Measurements from ENCODE around the gene NTM. TPM values are rescaled to one million over a fixed set of nuclear protein-coding genes. Genes with fewer than 3 reads are reported as not detected.
"Not testable (repeated sequence)": the region's sequence is repeated elsewhere in the genome, so short reads cannot be mapped to it uniquely, and the experiment has no call there.

NTM gene
- total RNA-seq, 1 donor from 2014 or later, result 3.4 TPM

- DNase-seq (ENCODE audit: low spot score), result no peak
- intact Hi-C loops (cut with DNase I), result no loop called here
Observed at GRCh38 chr11:131412061-131412460, 41.6 kb downstream of the NTM start.

GRCh38 chr11:131413217-131413616 is 42.8 kb downstream of the NTM start:
- no peak for DNase-seq (ENCODE audit: low spot score)
- intact Hi-C loops (cut with DNase I), result no loop called here

- intact Hi-C loops (cut with DNase I), result no loop called here
- DNase-seq (ENCODE audit: low spot score), result no peak
Observed at GRCh38 chr11:131418189-131418588, 47.8 kb downstream of the NTM start.

- intact Hi-C loops (cut with DNase I), result no loop called here
- DNase-seq (ENCODE audit: low spot score), result no peak
Observed at GRCh38 chr11:131421066-131421855, 50.8 kb downstream of the NTM start.

- intact Hi-C loops (cut with DNase I), result no loop called here
- no peak for DNase-seq (ENCODE audit: low spot score)
Observed at GRCh38 chr11:131422029-131422428, 51.6 kb downstream of the NTM start.

- no peak for DNase-seq (ENCODE audit: low spot score)
- intact Hi-C loops (cut with DNase I), result no loop called here
Observed at GRCh38 chr11:131422496-131422895, 52.1 kb downstream of the NTM start.

- intact Hi-C loops (cut with DNase I), result no loop called here
- no peak for DNase-seq (ENCODE audit: low spot score)
Observed at GRCh38 chr11:131423688-131424087, 53.3 kb downstream of the NTM start.

GRCh38 chr11:131424257-131424876 is 54.0 kb downstream of the NTM start:
- DNase-seq (ENCODE audit: low spot score); intact Hi-C loops (cut with DNase I): not testable (repeated sequence)

GRCh38 chr11:131425285-131425684 is 54.9 kb downstream of the NTM start:
- no peak for DNase-seq (ENCODE audit: low spot score)
- intact Hi-C loops (cut with DNase I), result no loop called here

- intact Hi-C loops (cut with DNase I), result no loop called here
- DNase-seq (ENCODE audit: low spot score), result no peak
Observed at GRCh38 chr11:131428853-131429252, 58.4 kb downstream of the NTM start.

GRCh38 chr11:131430473-131431208 is 60.2 kb downstream of the NTM start:
- intact Hi-C loops (cut with DNase I), result no loop called here
- no peak for DNase-seq (ENCODE audit: low spot score)

- DNase-seq (ENCODE audit: low spot score), result no peak
- intact Hi-C loops (cut with DNase I), result no loop called here
Observed at GRCh38 chr11:131441051-131441810, 70.8 kb downstream of the NTM start.

GRCh38 chr11:131446590-131447275 is 76.3 kb downstream of the NTM start:
- DNase-seq (ENCODE audit: low spot score), result no peak
- intact Hi-C loops (cut with DNase I), result no loop called here

GRCh38 chr11:131447277-131447815 is 76.9 kb downstream of the NTM start:
- intact Hi-C loops (cut with DNase I), result no loop called here
- DNase-seq (ENCODE audit: low spot score), result no peak

GRCh38 chr11:131447898-131448297 is 77.5 kb downstream of the NTM start:
- intact Hi-C loops (cut with DNase I), result no loop called here
- DNase-seq (ENCODE audit: low spot score), result no peak

GRCh38 chr11:131449036-131450019 is 78.9 kb downstream of the NTM start:
- intact Hi-C loops (cut with DNase I), result no loop called here
- DNase-seq (ENCODE audit: low spot score), result no peak

- intact Hi-C loops (cut with DNase I), result no loop called here
- no peak for DNase-seq (ENCODE audit: low spot score)
Observed at GRCh38 chr11:131454490-131454889, 84.1 kb downstream of the NTM start.

- DNase-seq (ENCODE audit: low spot score), result no peak
- intact Hi-C loops (cut with DNase I), result no loop called here
Observed at GRCh38 chr11:131454989-131455388, 84.6 kb downstream of the NTM start.
